ENCODE results near the gene DENND2A.
"Not testable (repeated sequence)": the region's sequence is repeated elsewhere in the genome, so short reads cannot be mapped to it uniquely, and the experiment has no call there.

The DENND2A gene

DNA sequence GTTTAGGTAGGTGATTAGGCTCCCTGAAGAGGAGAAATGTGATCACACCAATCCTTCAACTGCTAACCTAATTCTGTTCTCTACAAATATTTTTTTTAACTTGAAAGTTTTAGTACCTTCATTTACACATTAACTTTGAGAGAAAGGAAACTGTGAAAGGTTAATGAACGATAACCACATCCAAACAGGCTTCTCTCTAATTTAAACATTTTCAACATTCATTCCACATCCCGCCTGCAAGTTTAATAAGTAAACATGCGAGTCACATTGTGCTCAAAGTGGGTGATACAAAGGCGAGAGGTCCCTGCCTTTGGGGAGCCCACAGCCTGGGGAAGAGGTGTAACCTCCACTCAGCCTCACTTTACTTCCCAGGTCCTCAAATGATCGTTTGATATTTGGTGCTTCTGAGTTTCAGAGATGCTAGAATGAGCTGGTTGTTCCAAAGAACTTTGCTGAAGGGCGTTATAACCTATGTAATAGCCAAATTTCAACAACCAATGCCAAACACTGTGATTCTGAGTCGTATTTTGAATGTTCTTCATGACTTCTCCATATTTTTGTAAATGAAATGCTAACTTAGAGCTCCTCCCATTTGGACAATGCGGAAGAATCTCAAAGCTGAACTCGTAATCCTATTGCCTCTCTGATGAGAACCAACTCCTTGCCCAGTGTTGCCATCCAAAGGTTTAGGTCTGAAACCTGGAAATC, 47.5 kb downstream of the DENND2A start:
- DNase-seq (ENCODE audit: low read depth in 3 of 3, low spot score in 1 of 3): no peak

DNA sequence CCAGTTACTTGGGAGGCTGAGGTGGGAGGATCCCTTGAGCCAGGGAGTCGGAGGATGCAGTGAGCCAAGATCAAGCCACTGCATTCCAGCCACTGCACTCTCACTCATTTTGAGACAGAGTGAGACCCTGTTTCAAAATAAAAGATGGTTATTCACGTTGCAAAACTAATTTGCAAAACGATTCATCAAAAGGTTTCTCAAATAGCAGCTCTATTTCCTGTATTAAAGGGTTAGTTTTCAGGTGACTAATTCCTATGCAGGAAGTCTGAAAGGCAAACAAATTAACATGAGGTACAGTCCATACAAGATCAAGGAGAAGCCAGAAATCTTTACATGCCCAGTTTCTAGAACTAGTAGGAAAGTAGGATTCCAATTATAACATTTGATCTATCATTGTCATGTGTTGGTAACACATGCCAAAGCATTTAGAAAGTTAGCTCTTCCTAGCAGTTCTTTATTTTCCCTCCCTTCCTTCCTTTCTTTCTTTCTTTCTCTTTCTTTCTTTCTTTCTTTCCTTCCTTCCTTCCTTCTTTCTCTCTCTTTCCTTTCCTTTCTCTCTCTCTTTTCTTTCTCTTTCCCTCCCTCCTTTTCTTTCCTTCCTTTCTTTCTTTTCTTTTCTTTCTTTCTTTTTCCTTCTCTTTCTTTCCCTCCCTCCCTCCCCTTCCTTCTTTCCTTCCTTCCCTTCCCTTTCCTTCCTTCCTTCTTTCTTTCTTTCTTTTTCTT, 49.3 kb downstream of the DENND2A start:
- no peak for DNase-seq (ENCODE audit: low read depth in 3 of 3, low spot score in 1 of 3)

DNA sequence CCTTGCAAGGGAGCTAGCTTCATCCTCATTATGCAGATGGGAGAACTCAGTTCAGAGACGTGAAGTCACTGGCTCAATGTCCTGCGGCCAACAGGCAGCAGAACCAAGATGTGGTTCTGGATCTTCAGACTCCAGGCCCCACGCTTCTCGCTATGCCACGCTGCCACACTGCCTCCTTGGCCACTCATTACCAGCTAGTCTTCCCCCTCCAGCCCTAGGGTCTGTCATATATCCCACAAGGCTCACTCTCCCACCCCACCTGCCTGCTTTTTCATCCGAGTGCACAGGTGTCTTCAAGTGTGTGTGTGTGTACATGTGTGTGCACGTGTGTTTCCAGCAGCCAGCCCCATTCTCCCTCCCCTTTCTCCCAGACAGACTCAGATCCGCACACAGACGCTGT, 53.4 kb downstream of the DENND2A start:
- no peak for DNase-seq (ENCODE audit: low read depth in 3 of 3, low spot score in 1 of 3)

DNA sequence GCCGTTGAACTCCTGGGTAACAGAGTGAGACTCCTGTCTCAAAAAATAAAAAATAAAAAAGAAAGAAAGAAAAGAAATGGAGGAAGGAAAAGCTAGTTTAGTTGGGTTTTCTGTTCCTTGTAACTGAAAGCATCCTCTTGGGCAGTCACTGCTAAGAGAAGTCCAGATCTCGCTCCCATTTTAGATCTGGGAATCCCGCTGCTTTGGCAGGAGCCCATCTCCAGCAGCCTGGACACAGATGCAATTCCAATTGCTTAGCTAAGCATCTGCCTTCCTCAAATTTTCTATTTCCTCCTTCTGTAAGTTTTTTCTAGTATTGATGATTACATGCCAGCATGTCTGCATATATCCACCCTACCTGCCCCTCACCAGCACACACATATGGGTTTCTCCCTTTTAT, 54.1 kb downstream of the DENND2A start:
- no peak for DNase-seq (ENCODE audit: low read depth in 3 of 3, low spot score in 1 of 3)

DNA sequence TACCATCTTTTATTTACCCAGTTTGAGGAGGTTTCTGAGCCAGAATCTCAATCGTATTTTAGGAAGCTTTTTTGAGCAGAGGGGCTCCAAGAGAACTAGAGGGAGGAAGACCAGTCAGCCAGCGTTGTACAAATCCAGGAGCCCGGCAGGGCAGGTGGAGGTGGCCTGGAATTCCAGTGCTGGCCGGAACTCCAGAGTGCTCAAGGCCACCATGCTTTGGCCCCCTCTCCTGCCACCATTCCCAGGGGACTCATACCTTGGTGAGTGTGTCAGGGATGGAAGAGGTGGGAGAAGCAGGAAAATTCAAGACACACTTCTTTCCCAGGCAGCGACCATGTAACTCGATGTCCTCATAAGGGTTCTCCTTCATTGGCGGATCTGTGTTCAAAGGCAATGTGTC, 55.3 kb downstream of the DENND2A start:
- DNase-seq (ENCODE audit: low read depth in 3 of 3, low spot score in 1 of 3): no peak

DNA sequence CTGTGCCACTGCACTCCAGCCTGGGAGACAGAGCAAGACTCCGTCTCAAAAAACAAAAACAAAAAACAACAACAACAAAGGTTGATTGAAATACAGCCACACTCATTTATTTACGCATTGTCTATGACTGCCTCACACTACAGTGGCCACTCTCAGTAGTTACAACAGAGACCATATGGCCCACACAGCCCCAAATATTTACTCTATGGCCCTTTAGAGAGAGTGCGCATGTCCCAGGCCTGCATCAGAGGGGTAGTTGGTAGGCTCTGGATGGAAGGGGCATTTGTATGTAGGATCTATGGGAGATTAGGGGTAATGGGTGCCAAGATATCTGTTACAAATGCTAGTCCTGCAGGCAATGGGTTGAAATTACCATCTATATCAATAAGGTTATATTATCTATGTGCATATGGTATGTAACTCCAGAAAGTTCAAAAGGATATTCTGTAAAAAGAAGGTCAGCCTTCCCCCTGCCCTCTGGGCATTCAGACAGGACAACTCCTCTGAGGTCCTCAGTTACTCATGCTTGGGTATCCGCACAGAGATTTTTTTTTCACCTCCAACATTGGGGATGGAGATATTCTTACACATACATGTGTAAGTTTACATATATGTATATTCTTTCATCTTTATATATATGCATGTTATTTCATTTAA, 56.3 kb downstream of the DENND2A start:
- no peak for DNase-seq (ENCODE audit: low read depth in 3 of 3, low spot score in 1 of 3)

DNA sequence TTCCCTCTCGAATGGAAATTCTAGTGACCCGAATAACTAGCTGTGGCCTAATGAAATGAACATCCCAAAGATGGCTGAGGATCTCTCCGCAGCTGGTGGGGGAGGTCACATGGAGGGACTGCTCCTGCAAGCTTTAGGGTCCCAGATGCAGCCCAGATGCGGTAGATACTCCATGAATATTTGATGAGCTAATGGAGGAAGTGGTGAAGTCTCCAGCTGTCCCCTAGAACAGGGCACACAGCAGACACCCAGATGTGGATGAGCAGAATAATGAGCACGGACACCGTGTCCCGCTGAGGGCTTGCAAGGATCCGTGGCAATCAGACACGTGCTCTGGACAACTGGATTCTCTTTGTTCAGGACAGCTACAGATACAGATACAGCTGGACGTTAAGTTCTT, 59.2 kb downstream of the DENND2A start:
- no peak for DNase-seq (ENCODE audit: low read depth in 3 of 3, low spot score in 1 of 3)

DNA sequence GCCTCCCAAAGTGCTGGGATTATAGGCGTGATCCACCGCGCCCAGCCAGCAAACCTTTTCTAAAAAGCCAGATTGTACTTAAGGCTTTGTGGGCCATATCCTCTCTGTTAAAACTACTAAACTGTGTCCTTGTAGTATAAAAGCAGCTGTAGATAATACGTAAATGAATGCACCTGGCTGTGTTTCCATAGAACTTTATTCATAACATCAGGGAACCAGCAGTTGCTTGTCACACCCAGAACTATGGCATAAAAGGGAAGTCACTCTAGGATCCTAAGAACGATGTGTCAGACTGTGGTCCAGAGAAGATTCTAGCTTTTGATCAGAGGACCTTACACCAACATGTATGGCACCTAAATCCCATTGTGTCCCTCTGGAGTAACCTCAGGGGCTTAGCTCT, 63.0 kb downstream of the DENND2A start:
- no peak for DNase-seq (ENCODE audit: low read depth in 3 of 3, low spot score in 1 of 3)

DNA sequence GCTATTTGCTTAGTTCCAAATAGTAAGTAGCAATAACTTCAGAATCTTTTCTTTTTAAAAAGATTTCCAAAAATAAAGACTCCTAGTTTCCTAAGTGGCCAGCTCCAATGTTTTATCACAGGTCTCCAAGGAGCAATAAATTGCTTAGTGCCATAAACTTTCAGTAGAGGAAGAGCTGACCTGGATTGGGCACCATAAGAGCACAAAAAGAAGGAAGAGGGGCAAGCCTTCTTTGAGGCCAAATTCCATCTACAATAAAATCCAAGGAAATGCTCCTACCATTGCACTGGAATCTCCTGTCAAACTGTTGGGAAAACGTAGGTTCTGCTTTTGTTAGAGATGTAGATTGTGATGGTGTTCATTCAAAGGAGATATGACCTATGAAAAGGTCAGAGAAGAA, 64.0 kb downstream of the DENND2A start:
- no peak for DNase-seq (ENCODE audit: low read depth in 3 of 3, low spot score in 1 of 3)

DNA sequence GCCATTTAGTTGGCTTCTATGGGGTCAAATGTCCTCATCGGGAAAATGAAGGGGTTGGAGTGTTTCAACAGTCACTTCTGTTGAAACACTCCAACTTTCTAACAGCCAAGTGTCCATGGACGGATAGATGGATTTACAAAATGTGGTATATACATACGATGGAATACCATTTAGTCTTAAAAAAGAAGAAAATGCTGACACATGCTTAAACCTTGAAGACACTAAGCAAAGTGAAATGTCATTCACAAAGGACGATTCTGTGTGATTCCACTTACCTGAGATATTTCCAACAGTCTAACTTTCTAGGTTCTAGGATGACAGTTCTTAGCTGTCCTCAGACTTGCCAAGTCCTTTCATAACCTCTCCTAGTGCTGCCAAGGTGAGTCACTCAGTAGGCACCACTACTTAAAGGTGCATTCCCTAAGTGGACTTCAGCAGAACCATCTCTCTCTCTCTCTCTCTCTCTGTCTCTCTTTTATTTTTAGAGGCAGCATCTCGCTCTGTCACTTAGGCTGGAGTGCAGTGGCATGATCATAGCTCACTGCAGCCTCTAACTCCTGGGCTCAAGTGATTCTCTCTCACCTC, 69.0 kb downstream of the DENND2A start:
- DNase-seq (ENCODE audit: low read depth in 3 of 3, low spot score in 1 of 3): no peak

DNA sequence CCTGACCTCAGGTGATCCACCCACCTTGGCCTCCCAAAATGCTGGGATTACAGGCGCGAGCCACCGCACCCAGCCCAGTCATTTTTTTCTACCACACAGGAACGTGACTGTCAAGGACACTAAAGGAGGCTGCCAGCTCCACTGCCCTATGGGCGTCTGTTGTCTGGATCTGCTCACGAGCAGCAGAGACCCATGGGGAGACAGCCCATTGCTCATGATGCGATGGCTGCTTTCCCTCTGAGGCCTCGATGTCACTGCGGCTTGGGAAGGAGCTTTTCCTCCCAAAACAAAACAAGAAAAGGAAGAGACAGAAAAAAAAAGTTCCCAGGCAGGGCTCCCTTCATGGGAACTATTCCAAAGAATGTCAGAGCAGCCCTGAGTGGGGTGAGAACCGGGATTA, 70.5 kb downstream of the DENND2A start:
- DNase-seq (ENCODE audit: low read depth in 3 of 3, low spot score in 1 of 3): no peak

DNA sequence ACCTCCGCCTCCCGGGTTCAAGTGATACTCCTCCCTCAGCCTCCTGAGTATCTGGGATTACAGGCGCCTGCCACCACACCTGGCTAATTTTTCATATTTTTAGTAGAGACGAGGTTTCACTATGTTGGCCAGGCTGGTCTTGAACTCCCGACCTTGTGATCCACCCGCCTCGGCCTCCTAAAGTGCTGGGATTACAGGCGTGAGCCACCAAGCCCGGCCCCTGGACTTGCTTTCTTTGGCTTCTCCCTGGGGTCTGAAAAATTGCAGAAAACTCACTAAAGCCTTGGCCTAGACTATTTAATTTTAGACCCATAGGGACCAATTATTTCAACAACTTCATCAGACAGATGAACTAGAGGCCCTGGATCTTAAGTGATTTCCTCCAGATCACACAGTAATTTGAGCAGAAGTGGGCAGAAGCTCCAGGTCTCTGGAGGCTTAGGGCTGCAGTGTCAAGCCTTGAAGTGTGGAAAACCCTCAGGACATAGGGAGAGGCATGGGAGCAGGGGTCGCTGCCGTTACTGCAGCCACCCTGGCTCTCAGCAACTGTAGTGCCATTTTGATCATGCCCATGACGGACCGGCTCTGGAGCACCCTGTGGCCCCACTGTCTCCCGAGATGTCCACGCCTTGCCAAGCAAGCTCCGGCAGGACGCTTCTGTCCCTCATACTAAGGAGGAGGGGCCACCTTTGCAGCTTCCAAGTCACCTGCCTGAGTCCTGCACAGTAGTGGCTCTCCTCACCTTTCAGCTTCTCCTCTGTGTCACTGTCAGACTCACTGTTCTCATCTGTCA, 72.4 kb downstream of the DENND2A start:
- no peak for DNase-seq (ENCODE audit: low read depth in 3 of 3, low spot score in 1 of 3)

DNA sequence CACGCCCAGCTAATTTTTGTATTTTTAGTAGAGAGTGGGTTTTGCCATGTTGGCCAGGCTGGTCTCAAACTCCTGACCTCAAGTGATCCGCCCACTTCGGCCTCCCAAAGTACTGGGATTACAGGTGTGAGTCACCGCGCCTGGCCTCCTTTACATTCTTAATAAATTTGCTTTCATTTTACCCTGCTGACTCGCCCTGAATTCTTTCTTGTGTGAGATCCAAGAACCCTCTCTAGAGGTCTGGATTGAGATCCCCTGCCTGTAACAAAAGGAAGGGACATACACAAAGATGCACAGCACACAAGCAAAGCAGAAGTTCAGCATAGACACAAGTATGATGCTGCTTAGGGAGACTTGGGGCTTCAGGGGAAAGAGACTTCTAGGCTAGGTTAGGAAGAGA, 74.4 kb downstream of the DENND2A start:
- DNase-seq (ENCODE audit: low read depth in 3 of 3, low spot score in 1 of 3): not testable (repeated sequence)

DNA sequence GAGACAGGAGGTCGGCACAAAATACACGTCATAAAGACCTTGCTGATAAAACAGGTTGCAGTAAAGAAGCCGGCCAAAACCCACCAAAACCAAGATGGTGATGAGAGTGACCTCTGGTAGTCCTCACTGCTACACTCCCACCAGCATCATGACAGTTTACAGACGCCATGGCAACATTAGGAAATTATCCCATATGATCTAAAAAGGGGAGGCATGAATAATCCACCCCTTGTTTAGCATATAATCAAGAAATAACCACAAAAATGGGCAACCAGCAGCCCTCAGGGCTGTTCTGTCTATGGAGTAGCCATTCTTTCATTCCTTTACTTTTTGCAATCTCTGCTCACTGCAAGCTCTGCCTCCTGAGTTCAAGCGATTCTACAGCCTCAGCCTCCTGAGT, 74.9 kb downstream of the DENND2A start:
- DNase-seq (ENCODE audit: low read depth in 3 of 3, low spot score in 1 of 3): not testable (repeated sequence)

DNA sequence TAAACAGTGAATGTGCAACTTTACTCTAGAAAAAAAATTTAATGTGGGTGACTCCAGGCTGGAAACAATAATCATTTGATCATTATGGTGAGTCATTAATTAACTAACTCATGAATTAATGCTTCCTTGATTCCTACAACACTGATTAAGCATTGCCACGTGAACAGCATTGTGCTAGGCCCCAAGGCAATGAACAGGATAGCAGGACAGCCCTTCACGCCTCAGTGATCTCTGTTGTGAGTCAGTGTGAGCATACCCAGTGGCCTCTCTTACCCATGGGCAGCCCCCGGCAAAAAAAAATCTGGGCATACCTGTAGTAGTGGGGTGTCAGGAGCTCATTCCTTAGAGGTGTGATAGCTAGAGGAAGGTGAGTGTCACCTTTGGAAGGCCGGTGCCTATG, 76.0 kb downstream of the DENND2A start:
- DNase-seq (ENCODE audit: low read depth in 3 of 3, low spot score in 1 of 3): no peak

DNA sequence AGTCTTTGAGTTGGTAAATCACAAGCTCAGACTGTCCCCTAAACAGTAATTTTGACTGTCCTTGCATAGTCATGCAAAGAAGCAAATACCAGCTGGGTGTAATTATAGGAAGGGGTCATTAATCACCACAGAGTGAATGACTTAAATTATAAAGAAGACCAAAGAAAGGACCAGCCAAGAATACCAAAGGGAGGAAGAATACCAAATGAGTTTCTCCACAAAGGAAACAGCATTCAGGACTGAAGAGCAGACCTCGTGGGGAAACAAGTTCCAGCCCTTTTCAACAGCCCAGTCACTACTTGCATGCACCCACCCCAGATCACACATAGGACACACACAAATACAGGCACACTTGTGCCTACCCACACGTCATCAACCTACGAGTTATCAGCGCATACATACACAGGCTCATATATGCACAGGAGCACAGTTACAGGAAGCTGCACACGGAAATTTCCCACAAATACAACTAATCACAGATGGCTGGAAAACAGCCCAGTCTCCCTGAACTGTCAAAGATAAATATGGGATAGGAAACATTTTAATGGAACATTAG, 77.6 kb downstream of the DENND2A start:
- no peak for DNase-seq (ENCODE audit: low read depth in 3 of 3, low spot score in 1 of 3)

DNA sequence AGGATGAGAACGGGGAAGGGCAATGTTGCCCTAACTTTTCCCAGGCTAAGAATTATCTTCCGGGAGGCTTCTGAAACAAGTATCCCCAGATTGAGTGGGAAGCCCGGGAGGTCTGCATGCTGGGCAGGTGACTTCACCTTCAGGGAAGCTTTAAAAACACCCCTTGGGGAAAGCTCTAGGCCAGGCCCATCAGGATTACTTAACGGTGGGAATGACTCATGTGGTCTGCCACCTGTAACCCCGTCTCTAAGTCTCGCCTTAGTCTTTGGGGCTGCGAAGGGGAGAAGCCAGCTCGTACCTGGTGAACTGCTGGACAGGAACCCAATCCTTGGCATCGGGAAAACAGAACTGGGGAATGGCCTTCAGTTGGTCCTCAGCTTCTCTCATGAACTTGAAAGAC, 81.2 kb downstream of the DENND2A start:
- no peak for DNase-seq (ENCODE audit: low read depth in 3 of 3, low spot score in 1 of 3)

DNA sequence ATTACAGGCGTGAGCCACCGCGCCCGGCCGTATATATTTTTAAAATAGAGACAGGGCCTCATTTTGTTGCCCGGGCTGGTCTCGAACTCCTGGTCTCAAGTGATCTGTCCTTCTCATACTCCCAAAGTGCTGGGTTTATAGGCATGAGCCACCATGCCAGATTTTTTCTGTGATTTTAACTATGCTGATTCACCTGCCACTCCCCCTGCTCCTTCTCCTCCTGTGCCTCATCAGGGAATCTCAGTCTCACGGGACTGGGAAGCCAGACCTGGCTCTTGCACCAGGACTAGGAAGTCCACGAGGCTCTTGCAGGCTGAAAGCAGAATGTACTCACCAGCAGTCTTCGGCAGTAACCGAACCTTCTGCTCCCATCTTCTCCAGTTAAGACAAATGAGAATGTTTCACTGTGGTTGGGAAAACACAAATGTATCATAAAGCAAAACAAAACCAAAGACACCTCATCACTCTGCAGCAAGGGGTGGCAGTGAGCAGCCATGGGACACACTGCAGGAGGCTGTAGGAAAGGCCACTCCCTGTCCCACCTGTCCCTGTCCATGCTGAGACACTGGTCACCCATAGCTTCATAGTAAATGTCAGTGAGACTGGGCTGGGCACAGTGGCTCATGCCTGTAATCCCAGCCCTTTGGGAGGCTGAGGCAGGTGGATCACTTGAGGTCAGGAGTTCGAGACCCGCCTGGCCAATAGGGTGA, 82.6 kb downstream of the DENND2A start:
- DNase-seq (ENCODE audit: low read depth in 3 of 3, low spot score in 1 of 3): no peak

DNA sequence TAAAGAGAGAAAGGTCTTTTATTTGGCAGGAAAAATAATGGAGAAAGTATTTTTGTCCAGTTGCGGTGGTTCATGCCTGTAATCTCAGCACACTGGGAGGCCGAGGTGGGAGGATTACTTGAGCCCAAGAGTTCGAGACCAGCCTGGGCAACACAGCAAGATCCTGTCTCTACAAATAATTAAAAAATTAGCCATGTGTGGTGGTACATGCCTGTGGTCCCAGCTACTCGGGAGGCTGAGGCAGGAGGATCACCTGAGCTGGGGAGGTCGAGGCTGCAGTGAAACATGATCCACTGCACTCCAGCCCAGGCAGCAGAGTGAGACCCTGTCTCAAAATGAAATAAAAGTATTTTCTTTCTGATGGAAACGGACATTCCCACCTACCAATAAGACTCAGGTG, 83.5 kb downstream of the DENND2A start:
- no peak for DNase-seq (ENCODE audit: low read depth in 3 of 3, low spot score in 1 of 3)

DNA sequence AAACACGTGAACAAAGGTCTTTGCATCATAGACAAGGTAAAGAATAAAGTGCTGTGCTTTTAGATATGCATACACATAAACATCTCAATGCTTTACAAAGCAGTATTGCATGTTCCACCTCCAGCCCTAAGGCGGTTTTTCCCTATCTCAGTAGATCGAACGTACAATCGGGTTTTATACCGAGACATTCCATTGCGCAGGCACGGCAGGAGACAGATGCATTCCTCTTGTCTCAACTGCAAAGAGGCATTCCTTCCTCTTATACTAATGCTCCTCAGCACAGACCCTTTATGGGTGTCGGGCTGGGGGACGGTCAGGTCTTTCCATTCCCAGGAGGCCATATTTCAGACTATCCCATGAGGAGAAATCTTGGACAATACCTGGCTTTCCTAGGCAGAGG, 87.4 kb downstream of the DENND2A start:
- not testable (repeated sequence) for DNase-seq (ENCODE audit: low read depth in 3 of 3, low spot score in 1 of 3)

All from stimulated activated CD4-positive, alpha-beta T cell treated with anti-CD3 and anti-CD28 coated beads, TNF-alpha, amount 100 ng/mL, for 1 hour (primary cell).